Measurements from ENCODE around the gene SSPN.

DNA sequence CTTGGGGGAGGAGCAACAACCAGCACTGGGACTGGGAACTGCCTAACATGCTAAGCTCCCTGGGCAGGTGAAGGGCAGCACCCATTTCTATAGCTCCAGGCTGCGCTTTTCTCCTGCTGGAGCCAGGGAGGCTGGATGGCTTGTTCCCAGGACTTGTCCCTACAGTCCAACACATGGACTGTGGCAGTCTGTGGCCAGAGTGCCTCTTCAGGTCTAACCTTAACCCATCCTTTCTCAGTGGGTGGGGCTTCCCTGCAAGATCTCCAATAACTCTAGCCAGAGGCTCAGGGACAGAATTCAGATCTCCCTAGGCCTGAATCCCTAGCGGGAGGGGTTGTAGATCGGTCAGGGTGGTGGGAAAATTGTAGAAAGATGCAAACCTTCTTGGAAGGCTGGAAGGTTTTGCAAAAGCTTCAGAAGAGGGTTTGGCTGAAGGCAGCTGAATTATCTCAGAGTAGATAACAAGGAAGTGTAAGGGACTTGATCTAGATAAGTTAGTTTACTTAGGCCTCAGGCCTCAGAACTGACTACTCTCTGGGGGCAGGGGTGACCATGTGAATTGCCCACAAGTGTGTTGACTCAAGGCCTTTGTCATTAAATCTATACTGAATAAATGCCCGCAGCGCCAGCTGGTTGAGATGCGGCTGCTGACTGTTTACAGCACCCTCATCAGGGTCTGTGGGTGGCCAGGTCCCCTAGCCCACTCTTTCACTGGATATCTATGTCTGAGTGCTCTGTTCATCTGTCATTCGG is 60.7 kb downstream of the SSPN start:
- TF ChIP-seq YY1 (IDR thresholded peaks at IDR 0.05; ENCODE audit: insufficient read depth, insufficient read length) (no peak), ZNF274 (IDR thresholded peaks at IDR 0.05; ENCODE audit: low read depth, low read length) (no peak)
